Measurements from ENCODE around the gene PDCD2L. TPM values are rescaled to one million over a fixed set of nuclear protein-coding genes. Genes with fewer than 3 reads are reported as not detected.
A peak's percentile ranks its signal among the peaks of the same experiment; 100 is the strongest.
"Not testable (repeated sequence)": the region's sequence is repeated elsewhere in the genome, so short reads cannot be mapped to it uniquely, and the experiment has no call there.

Gene PDCD2L
- total RNA-seq, 2 donors from 2014 or later = 23.2 to 34.4 TPM

- ATAC-seq (replicated peaks in 1 of 2) (peak; percentile 6 to 17), DNase-seq (peak; percentile 22 to 35)
- H3K27me3 Mint-ChIP-seq (ENCODE audit: low read depth) = no peaks in the 10 kb centered on the region
- H3K4me3 Mint-ChIP-seq = peak overlapping the region; percentile 96 to 99
- H3K36me3 Mint-ChIP-seq (ENCODE audit: insufficient read depth in 2 of 2) = peaks cover 6 to 19% of the 10 kb centered on the region in 2 donors
- H3K9me3 Mint-ChIP-seq = no peaks in the 10 kb centered on the region
- peak overlapping the region; percentile 89 for H3K27ac Mint-ChIP-seq
- H3K4me1 Mint-ChIP-seq (ENCODE audit: low read depth) = peaks cover 63% of the 10 kb centered on the region
Observed at GRCh38 chr19:34365463-34366401, 38.5 kb upstream of the PDCD2L start.

- peak overlapping the region; percentile 96 to 99 for H3K4me3 Mint-ChIP-seq
- peaks cover 9 to 24% of the 10 kb centered on the region in 2 donors for H3K36me3 Mint-ChIP-seq (ENCODE audit: insufficient read depth in 2 of 2)
- H3K4me1 Mint-ChIP-seq (ENCODE audit: low read depth) = peaks cover 71% of the 10 kb centered on the region
- no peak for ATAC-seq (replicated peaks in 1 of 2)
- H3K27me3 Mint-ChIP-seq (ENCODE audit: low read depth) = no peaks in the 10 kb centered on the region
- peak in 1 of 2 donors; percentile 12 for DNase-seq
- H3K27ac Mint-ChIP-seq = peak overlapping the region; percentile 72
- no peaks in the 10 kb centered on the region for H3K9me3 Mint-ChIP-seq
Observed at GRCh38 chr19:34366738-34367623, 37.2 kb upstream of the PDCD2L start.

- no peak overlapping the region for H3K27ac Mint-ChIP-seq
- no peaks in the 10 kb centered on the region for H3K9me3 Mint-ChIP-seq
- peaks cover 9 to 24% of the 10 kb centered on the region in 2 donors for H3K36me3 Mint-ChIP-seq (ENCODE audit: insufficient read depth in 2 of 2)
- H3K4me3 Mint-ChIP-seq = peak overlapping the region in 1 of 2 donors; percentile 20
- no peaks in the 10 kb centered on the region for H3K27me3 Mint-ChIP-seq (ENCODE audit: low read depth)
- H3K4me1 Mint-ChIP-seq (ENCODE audit: low read depth) = peaks cover 70% of the 10 kb centered on the region
- no peak for DNase-seq
- ATAC-seq (replicated peaks in 1 of 2) = no peak
Observed at GRCh38 chr19:34367624-34367957, 36.6 kb upstream of the PDCD2L start.

- peak overlapping the region; percentile 7 for H3K27ac Mint-ChIP-seq
- H3K4me3 Mint-ChIP-seq = peak overlapping the region in 1 of 2 donors; percentile 40
- H3K9me3 Mint-ChIP-seq = no peaks in the 10 kb centered on the region
- no peaks in the 10 kb centered on the region for H3K27me3 Mint-ChIP-seq (ENCODE audit: low read depth)
- H3K4me1 Mint-ChIP-seq (ENCODE audit: low read depth) = peaks cover 62% of the 10 kb centered on the region
- no peak for ATAC-seq (replicated peaks in 1 of 2)
- H3K36me3 Mint-ChIP-seq (ENCODE audit: insufficient read depth in 2 of 2) = peaks cover 9 to 24% of the 10 kb centered on the region in 2 donors
- DNase-seq = no peak
Observed at GRCh38 chr19:34368338-34368737, 35.9 kb upstream of the PDCD2L start.

- not testable (repeated sequence) for DNase-seq; H3K9me3 Mint-ChIP-seq; H3K27me3 Mint-ChIP-seq (ENCODE audit: low read depth); H3K27ac Mint-ChIP-seq; ATAC-seq (replicated peaks in 1 of 2); H3K4me3 Mint-ChIP-seq
- H3K36me3 Mint-ChIP-seq (ENCODE audit: insufficient read depth in 2 of 2) = peaks cover 12 to 29% of the 10 kb centered on the region in 2 donors
- peaks cover 57% of the 10 kb centered on the region for H3K4me1 Mint-ChIP-seq (ENCODE audit: low read depth)
Observed at GRCh38 chr19:34369166-34369565, 35.0 kb upstream of the PDCD2L start.

- Mint-ChIP-seq H3K27me3 (ENCODE audit: low read depth) (no peaks in the 10 kb centered on the region), H3K4me3 (no peak overlapping the region), H3K4me1 (ENCODE audit: low read depth) (peaks cover 50% of the 10 kb centered on the region), H3K36me3 (ENCODE audit: insufficient read depth in 2 of 2) (peaks cover 15 to 35% of the 10 kb centered on the region in 2 donors), H3K27ac (no peak overlapping the region), H3K9me3 (no peaks in the 10 kb centered on the region)
- DNase-seq (no peak), ATAC-seq (replicated peaks in 1 of 2) (no peak)
Observed at GRCh38 chr19:34370117-34370516, 34.1 kb upstream of the PDCD2L start.

- Mint-ChIP-seq H3K27ac (no peak overlapping the region), H3K4me3 (no peak overlapping the region), H3K27me3 (ENCODE audit: low read depth) (no peaks in the 10 kb centered on the region), H3K4me1 (ENCODE audit: low read depth) (peaks cover 44% of the 10 kb centered on the region), H3K9me3 (no peaks in the 10 kb centered on the region), H3K36me3 (ENCODE audit: insufficient read depth in 2 of 2) (peaks cover 15 to 37% of the 10 kb centered on the region in 2 donors)
- no peak for ATAC-seq (replicated peaks in 1 of 2)
- DNase-seq = no peak
Observed at GRCh38 chr19:34370983-34371382, 33.2 kb upstream of the PDCD2L start.

GRCh38 chr19:34373601-34374288 is 30.5 kb upstream of the PDCD2L start:
- no peaks in the 10 kb centered on the region for H3K27me3 Mint-ChIP-seq (ENCODE audit: low read depth)
- H3K27ac Mint-ChIP-seq = no peak overlapping the region
- H3K36me3 Mint-ChIP-seq (ENCODE audit: insufficient read depth in 2 of 2) = peaks cover 14 to 39% of the 10 kb centered on the region in 2 donors
- no peak for DNase-seq
- no peak for ATAC-seq (replicated peaks in 1 of 2)
- peaks cover 20% of the 10 kb centered on the region for H3K4me1 Mint-ChIP-seq (ENCODE audit: low read depth)
- H3K9me3 Mint-ChIP-seq = no peaks in the 10 kb centered on the region
- H3K4me3 Mint-ChIP-seq = no peak overlapping the region

GRCh38 chr19:34375598-34375997 is 28.6 kb upstream of the PDCD2L start:
- Mint-ChIP-seq H3K4me3 (no peak overlapping the region), H3K36me3 (ENCODE audit: insufficient read depth in 2 of 2) (peaks cover 13 to 31% of the 10 kb centered on the region in 2 donors)

GRCh38 chr19:34380639-34381241 is 23.5 kb upstream of the PDCD2L start:
- Mint-ChIP-seq H3K4me3 (no peak overlapping the region), H3K36me3 (ENCODE audit: insufficient read depth in 2 of 2) (peaks cover 19 to 43% of the 10 kb centered on the region in 2 donors), H3K27ac (no peak overlapping the region), H3K9me3 (no peaks in the 10 kb centered on the region), H3K4me1 (ENCODE audit: low read depth) (no peaks in the 10 kb centered on the region), H3K27me3 (ENCODE audit: low read depth) (no peaks in the 10 kb centered on the region)
- DNase-seq (no peak), ATAC-seq (replicated peaks in 1 of 2) (no peak)

More at GRCh38 chr19:34375598-34375997, 28.6 kb upstream of the PDCD2L start:
- no peak for DNase-seq
- H3K4me1 Mint-ChIP-seq (ENCODE audit: low read depth) = peaks cover 8% of the 10 kb centered on the region
- ATAC-seq (replicated peaks in 1 of 2) = no peak
- peak overlapping the region; percentile 58 for H3K27ac Mint-ChIP-seq
- H3K27me3 Mint-ChIP-seq (ENCODE audit: low read depth) = no peaks in the 10 kb centered on the region
- H3K9me3 Mint-ChIP-seq = no peaks in the 10 kb centered on the region

- DNase-seq = no peak
- Mint-ChIP-seq H3K4me1 (ENCODE audit: low read depth) (no peaks in the 10 kb centered on the region), H3K27ac (no peak overlapping the region), H3K4me3 (no peak overlapping the region), H3K36me3 (ENCODE audit: insufficient read depth in 2 of 2) (peaks cover 19 to 41% of the 10 kb centered on the region in 2 donors), H3K27me3 (ENCODE audit: low read depth) (no peaks in the 10 kb centered on the region), H3K9me3 (no peaks in the 10 kb centered on the region)
- ATAC-seq (replicated peaks in 1 of 2) = no peak
Observed at GRCh38 chr19:34381399-34382251, 22.6 kb upstream of the PDCD2L start.

Measured in activated T-cell treated with anti-CD3 and anti-CD28 coated beads, Interleukin-2, amount 50 U/mL, for 72 hours (primary cell).